ENCODE measurements around the gene FHIT.

Gene FHIT

GRCh38 chr3:60325610-60326170 lies 925.6 kb downstream of the FHIT start:
- intact Hi-C loops (cut with DNase I): no loop called here
- no peak for DNase-seq

GRCh38 chr3:60323651-60324050 lies 927.6 kb downstream of the FHIT start:
- DNase-seq: no peak
- intact Hi-C loops (cut with DNase I): no loop called here

GRCh38 chr3:60323180-60323579 lies 928.1 kb downstream of the FHIT start:
- DNase-seq: no peak
- intact Hi-C loops (cut with DNase I): no loop called here

GRCh38 chr3:60322298-60322856 lies 928.9 kb downstream of the FHIT start:
- DNase-seq: no peak
- intact Hi-C loops (cut with DNase I): no loop called here

- intact Hi-C loops (cut with DNase I): no loop called here
- no peak for DNase-seq
Measured at GRCh38 chr3:60319179-60319858, 931.9 kb downstream of the FHIT start.

- intact Hi-C loops (cut with DNase I): no loop called here
- DNase-seq: no peak
Measured at GRCh38 chr3:60316121-60316797, 935.0 kb downstream of the FHIT start.

- intact Hi-C loops (cut with DNase I): no loop called here
- no peak for DNase-seq
Measured at GRCh38 chr3:60313951-60314461, 937.2 kb downstream of the FHIT start.

- intact Hi-C loops (cut with DNase I): no loop called here
- no peak for DNase-seq
Measured at GRCh38 chr3:60313231-60313798, 937.9 kb downstream of the FHIT start.

GRCh38 chr3:60309539-60310268 lies 941.5 kb downstream of the FHIT start:
- DNase-seq: no peak
- intact Hi-C loops (cut with DNase I): no loop called here

GRCh38 chr3:60308808-60309207 lies 942.4 kb downstream of the FHIT start:
- intact Hi-C loops (cut with DNase I): no loop called here
- DNase-seq: no peak

GRCh38 chr3:60307562-60308199 lies 943.6 kb downstream of the FHIT start:
- intact Hi-C loops (cut with DNase I): no loop called here
- DNase-seq: no peak

- intact Hi-C loops (cut with DNase I): no loop called here
- no peak for DNase-seq
Measured at GRCh38 chr3:60304112-60304511, 947.1 kb downstream of the FHIT start.

- DNase-seq: no peak
- intact Hi-C loops (cut with DNase I): no loop called here
Measured at GRCh38 chr3:60303160-60303559, 948.1 kb downstream of the FHIT start.

GRCh38 chr3:60301142-60301541 lies 950.1 kb downstream of the FHIT start:
- no peak for DNase-seq
- intact Hi-C loops (cut with DNase I): no loop called here

- intact Hi-C loops (cut with DNase I): no loop called here
- no peak for DNase-seq
Measured at GRCh38 chr3:60298141-60298540, 953.1 kb downstream of the FHIT start.

- intact Hi-C loops (cut with DNase I): no loop called here
- DNase-seq: no peak
Measured at GRCh38 chr3:60294181-60294580, 957.1 kb downstream of the FHIT start.

GRCh38 chr3:60291115-60291514 lies 960.1 kb downstream of the FHIT start:
- DNase-seq: no peak
- intact Hi-C loops (cut with DNase I): no loop called here

- DNase-seq: no peak
Measured at GRCh38 chr3:60290122-60290492, 961.1 kb downstream of the FHIT start.

More at GRCh38 chr3:60290122-60290492, 961.1 kb downstream of the FHIT start:
- intact Hi-C loops (cut with DNase I): no loop called here
